Osteocyte (in vitro differentiated cells): ENCODE measurements around the gene MMP26. TPM values are rescaled to one million over a fixed set of nuclear protein-coding genes. Genes with fewer than 3 reads are reported as not detected.

Source experiments
- DNase-seq: peaks from one replicate; pipeline ENCODE4 v3.0.0; 2021; ENCODE audit warnings: mixed read lengths; ENCODE audit not compliant: unreplicated experiment; ENCODE audit errors: extremely low spot score
- H3K27ac Mint-ChIP-seq: one replicate; pipeline ENCODE4 v1.8.0; 2021; ENCODE audit warnings: mild to moderate bottlenecking, mixed read lengths; ENCODE audit not compliant: unreplicated experiment
- H3K27me3 Mint-ChIP-seq: one replicate; pipeline ENCODE4 v1.8.0; 2021; ENCODE audit warnings: mixed read lengths; ENCODE audit not compliant: unreplicated experiment
- H3K36me3 Mint-ChIP-seq: one replicate; pipeline ENCODE4 v1.8.0; 2021; ENCODE audit warnings: mixed read lengths; ENCODE audit not compliant: unreplicated experiment
- H3K4me1 Mint-ChIP-seq: one replicate; pipeline ENCODE4 v1.8.0; 2021; ENCODE audit warnings: mixed read lengths; ENCODE audit not compliant: unreplicated experiment
- H3K4me3 Mint-ChIP-seq: one replicate; pipeline ENCODE4 v1.8.0; 2021; ENCODE audit warnings: mild to moderate bottlenecking, moderate library complexity, mixed read lengths; ENCODE audit not compliant: unreplicated experiment
- H3K9me3 Mint-ChIP-seq: one replicate; pipeline ENCODE4 v1.8.0; 2021; ENCODE audit warnings: mixed read lengths; ENCODE audit not compliant: unreplicated experiment
- total RNA-seq: library from RNA; stranded (reverse); gene quantifications from 2 replicates; pipeline ENCODE4 v1.2.1, GENCODE V29; 2021
- TF ChIP-seq, protein P1 (sequence below): fragments of 200-600 bp; sonication (generic); IDR thresholded peaks from 2 replicates; pipeline ENCODE4 v1.5.0; 2021; ENCODE audit warnings: antibody characterized with exemption, mild to moderate bottlenecking, moderate library complexity

MMP26 gene
- total RNA-seq, 1 donor from 2014 or later: not detected

DNA sequence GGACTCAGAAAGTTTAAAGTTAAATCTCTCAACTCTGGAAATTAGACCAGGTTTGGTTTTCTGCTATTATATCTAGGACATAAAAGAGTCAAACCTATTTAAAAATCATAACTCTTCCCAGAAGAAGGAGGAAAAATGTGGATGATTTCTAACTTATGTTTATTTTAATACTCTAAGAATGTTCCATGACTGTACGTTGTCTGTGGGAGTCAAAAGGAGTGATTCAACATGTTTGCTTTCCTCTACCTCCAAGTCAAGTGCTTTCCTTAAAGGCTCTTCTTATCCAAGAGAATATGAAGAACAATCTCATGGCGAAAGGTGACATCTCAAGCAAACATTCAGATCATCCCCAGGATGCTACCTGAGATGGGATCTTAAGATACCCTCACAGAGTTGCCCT lies 39.2 kb upstream of the MMP26 start:
- Mint-ChIP-seq H3K4me1 (peaks cover 38% of the 10 kb centered on the region), H3K4me3 (no peak overlapping the region), H3K36me3 (no peaks in the 10 kb centered on the region), H3K27ac (peak overlapping the region; percentile 68), H3K27me3 (no peaks in the 10 kb centered on the region), H3K9me3 (no peaks in the 10 kb centered on the region)
- TF ChIP-seq, protein P1, sequence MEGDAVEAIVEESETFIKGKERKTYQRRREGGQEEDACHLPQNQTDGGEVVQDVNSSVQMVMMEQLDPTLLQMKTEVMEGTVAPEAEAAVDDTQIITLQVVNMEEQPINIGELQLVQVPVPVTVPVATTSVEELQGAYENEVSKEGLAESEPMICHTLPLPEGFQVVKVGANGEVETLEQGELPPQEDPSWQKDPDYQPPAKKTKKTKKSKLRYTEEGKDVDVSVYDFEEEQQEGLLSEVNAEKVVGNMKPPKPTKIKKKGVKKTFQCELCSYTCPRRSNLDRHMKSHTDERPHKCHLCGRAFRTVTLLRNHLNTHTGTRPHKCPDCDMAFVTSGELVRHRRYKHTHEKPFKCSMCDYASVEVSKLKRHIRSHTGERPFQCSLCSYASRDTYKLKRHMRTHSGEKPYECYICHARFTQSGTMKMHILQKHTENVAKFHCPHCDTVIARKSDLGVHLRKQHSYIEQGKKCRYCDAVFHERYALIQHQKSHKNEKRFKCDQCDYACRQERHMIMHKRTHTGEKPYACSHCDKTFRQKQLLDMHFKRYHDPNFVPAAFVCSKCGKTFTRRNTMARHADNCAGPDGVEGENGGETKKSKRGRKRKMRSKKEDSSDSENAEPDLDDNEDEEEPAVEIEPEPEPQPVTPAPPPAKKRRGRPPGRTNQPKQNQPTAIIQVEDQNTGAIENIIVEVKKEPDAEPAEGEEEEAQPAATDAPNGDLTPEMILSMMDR: no peak
- DNase-seq: no peak

DNA sequence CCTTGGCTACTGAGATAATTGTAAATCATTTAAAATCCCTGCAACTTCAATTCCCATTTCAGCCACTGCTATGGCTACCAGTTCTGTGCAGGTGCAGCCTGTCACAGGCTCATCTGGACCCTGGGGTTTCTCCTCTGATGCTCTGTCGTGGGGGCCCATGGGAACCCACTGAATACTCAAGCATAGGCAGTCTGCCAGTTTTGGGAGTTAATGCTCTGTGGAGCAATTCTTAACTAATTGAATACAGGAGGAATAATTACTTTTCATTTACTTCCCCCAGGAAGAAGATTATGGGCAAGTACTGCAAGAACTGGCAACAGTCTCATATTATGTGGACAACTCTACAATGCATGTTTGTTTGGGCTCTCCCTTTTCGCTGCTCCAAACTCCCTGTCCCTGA lies 32.8 kb upstream of the MMP26 start:
- H3K4me1 Mint-ChIP-seq: peaks cover 48% of the 10 kb centered on the region
- TF ChIP-seq, protein P1: no peak
- no peaks in the 10 kb centered on the region for H3K27me3 Mint-ChIP-seq
- H3K4me3 Mint-ChIP-seq: no peak overlapping the region
- no peaks in the 10 kb centered on the region for H3K36me3 Mint-ChIP-seq
- no peaks in the 10 kb centered on the region for H3K9me3 Mint-ChIP-seq
- DNase-seq: no peak
- H3K27ac Mint-ChIP-seq: peak overlapping the region; percentile 96

DNA sequence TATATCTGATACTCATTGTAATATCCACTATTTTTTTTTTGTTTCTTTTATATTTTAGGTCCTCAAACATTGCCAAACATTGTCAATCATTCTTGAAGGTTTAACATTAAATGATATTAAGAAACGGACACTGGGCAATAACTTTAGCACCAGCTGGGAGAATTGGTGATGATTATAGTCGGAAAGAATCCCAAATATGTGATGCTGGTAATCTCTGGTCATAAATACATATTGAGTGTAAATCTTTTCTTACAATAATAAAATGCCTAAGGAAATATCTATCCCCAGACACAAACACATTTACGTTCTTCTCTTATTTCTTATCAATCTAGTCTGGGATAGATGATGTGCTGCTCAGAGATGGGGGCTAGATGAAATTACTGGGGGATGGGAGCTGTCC lies 32.1 kb upstream of the MMP26 start:
- Mint-ChIP-seq H3K27me3 (no peaks in the 10 kb centered on the region), H3K4me3 (no peak overlapping the region), H3K9me3 (no peaks in the 10 kb centered on the region), H3K4me1 (peaks cover 48% of the 10 kb centered on the region), H3K27ac (peak overlapping the region; percentile 96), H3K36me3 (no peaks in the 10 kb centered on the region)
- DNase-seq: no peak
- TF ChIP-seq, protein P1: no peak

DNA sequence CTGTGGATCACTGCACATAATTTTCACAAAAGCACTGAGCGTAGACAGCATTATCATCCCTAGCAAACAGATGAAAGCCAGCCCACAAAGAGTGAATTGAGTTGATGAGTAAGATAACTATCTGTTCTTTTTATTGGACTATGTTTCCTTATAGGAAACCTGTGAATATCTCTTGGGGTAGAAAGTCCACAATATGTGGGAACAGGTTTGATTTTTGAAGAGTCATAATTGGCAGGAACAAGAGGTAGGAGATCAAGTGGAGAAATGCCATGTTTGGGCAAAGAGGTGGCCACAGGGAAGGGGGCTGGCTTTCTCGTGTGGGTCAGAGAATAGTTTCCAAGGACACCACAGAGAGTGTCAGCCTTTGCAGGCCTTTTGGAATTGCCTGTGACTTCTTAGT lies 30.8 kb upstream of the MMP26 start:
- TF ChIP-seq, protein P1: no peak
- Mint-ChIP-seq H3K27ac (peak overlapping the region; percentile 96), H3K36me3 (no peaks in the 10 kb centered on the region), H3K4me1 (peaks cover 48% of the 10 kb centered on the region), H3K9me3 (no peaks in the 10 kb centered on the region), H3K4me3 (no peak overlapping the region), H3K27me3 (no peaks in the 10 kb centered on the region)
- DNase-seq: no peak

DNA sequence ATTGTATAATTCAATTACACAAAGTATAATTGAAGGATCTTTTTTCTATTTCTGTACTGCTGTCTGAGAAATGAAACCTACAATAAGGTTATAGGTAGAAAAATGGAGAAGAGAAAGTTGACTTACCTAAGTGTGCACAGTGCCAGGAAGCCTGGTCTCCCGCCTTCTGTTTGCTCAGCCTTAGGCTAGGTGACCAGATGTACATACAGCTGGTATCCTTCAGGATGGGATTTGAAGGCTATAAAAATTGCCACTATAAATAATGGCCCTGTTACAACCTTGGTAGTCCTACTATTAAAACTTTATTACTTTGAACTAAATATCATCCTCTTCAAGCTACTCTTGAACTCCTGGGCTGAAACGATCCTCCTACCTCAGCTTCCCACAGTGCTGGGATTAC lies 26.6 kb upstream of the MMP26 start:
- Mint-ChIP-seq H3K27ac (no peak overlapping the region), H3K9me3 (no peaks in the 10 kb centered on the region), H3K4me1 (peaks cover 25% of the 10 kb centered on the region), H3K27me3 (no peaks in the 10 kb centered on the region), H3K4me3 (no peak overlapping the region), H3K36me3 (no peaks in the 10 kb centered on the region)
- TF ChIP-seq, protein P1: no peak
- DNase-seq: no peak
